PC-9 (cell line): ENCODE data around the gene KCNJ6.

Experiments
- CTCF ChIP-seq: fragments of 200-600 bp; sonication (generic); conservative IDR thresholded peaks from 2 replicates; pipeline ENCODE4 v1.6.1; 2017; ENCODE audit warnings: mixed run types, antibody characterized with exemption, mild to moderate bottlenecking, moderate library complexity
- EZH2 ChIP-seq: fragments of 200-600 bp; sonication (generic); IDR thresholded peaks from 2 replicates; pipeline ENCODE4 v1.8.0; 2017; ENCODE audit warnings: antibody characterized with exemption, low read depth

- TF ChIP-seq CTCF (no peak), EZH2 (no peak)
Measured at GRCh38 chr21:37905291-37905690, 11.0 kb downstream of the KCNJ6 start.
